Measurements from ENCODE around the gene IMPDH1.

- no peak for TF ChIP-seq POLR2A (IDR thresholded peaks at IDR 0.05)
- no peak for TF ChIP-seq CTCF (IDR thresholded peaks at IDR 0.05)
These were observed 49.2 kb upstream of the IMPDH1 start for GRCh38 chr7:128458956-128459355.

All from vagina (tissue), 2 donors.